Skeletal muscle cell (primary cell): ENCODE results near the gene HERC3.

ENCODE experiments used
- DNase-seq: peaks from one replicate; pipeline ENCODE4 v3.0.0-alpha.2; 2010; ENCODE audit warnings: low read depth
- H3K4me3 ChIP-seq: 2 replicates; pipeline ENCODE4 v1.5.1; 2011; ENCODE audit warnings: low read depth, mild to moderate bottlenecking, control low read depth, low read length, moderate library complexity

HERC3 gene

GRCh38 chr4:88734403-88734949, 142.2 kb downstream of the HERC3 start:
- no peak for DNase-seq

GRCh38 chr4:88735564-88735963, 143.3 kb downstream of the HERC3 start:
- H3K4me3 ChIP-seq, result no peak overlapping the region
- DNase-seq, result no peak

More at GRCh38 chr4:88734403-88734949, 142.2 kb downstream of the HERC3 start:
- no peak overlapping the region for H3K4me3 ChIP-seq

GRCh38 chr4:88736264-88736663, 144.0 kb downstream of the HERC3 start:
- no peak overlapping the region for H3K4me3 ChIP-seq

GRCh38 chr4:88737307-88737941, 145.1 kb downstream of the HERC3 start:
- peak; percentile 66 for DNase-seq
- peak overlapping the region; percentile 12 for H3K4me3 ChIP-seq

More at GRCh38 chr4:88736264-88736663, 144.0 kb downstream of the HERC3 start:
- DNase-seq, result no peak

- no peak overlapping the region for H3K4me3 ChIP-seq
- peak; percentile 44 for DNase-seq
Observed at GRCh38 chr4:88738180-88738579, 145.9 kb downstream of the HERC3 start.

GRCh38 chr4:88742561-88742960, 150.3 kb downstream of the HERC3 start:
- H3K4me3 ChIP-seq, result no peak overlapping the region
- no peak for DNase-seq

- DNase-seq, result peak; percentile 31
- no peak overlapping the region for H3K4me3 ChIP-seq
Observed at GRCh38 chr4:88743696-88744095, 151.4 kb downstream of the HERC3 start.

- H3K4me3 ChIP-seq, result no peak overlapping the region
- DNase-seq, result no peak
Observed at GRCh38 chr4:88744609-88745008, 152.3 kb downstream of the HERC3 start.

GRCh38 chr4:88745175-88745574, 152.9 kb downstream of the HERC3 start:
- H3K4me3 ChIP-seq, result no peak overlapping the region
- DNase-seq, result no peak

GRCh38 chr4:88745581-88746163, 153.4 kb downstream of the HERC3 start:
- no peak for DNase-seq
- H3K4me3 ChIP-seq, result no peak overlapping the region

GRCh38 chr4:88746206-88746605, 153.9 kb downstream of the HERC3 start:
- DNase-seq, result no peak

GRCh38 chr4:88747351-88747750, 155.1 kb downstream of the HERC3 start:
- no peak for DNase-seq
- no peak overlapping the region for H3K4me3 ChIP-seq

More at GRCh38 chr4:88746206-88746605, 153.9 kb downstream of the HERC3 start:
- H3K4me3 ChIP-seq, result no peak overlapping the region

GRCh38 chr4:88750369-88750768, 158.1 kb downstream of the HERC3 start:
- DNase-seq, result no peak
- H3K4me3 ChIP-seq, result no peak overlapping the region

GRCh38 chr4:88751258-88752075, 159.2 kb downstream of the HERC3 start:
- DNase-seq, result no peak
- H3K4me3 ChIP-seq, result no peak overlapping the region

GRCh38 chr4:88752076-88752463, 159.8 kb downstream of the HERC3 start:
- DNase-seq, result no peak
- H3K4me3 ChIP-seq, result no peak overlapping the region

GRCh38 chr4:88752754-88753153, 160.5 kb downstream of the HERC3 start:
- no peak overlapping the region for H3K4me3 ChIP-seq
- no peak for DNase-seq

GRCh38 chr4:88753658-88754571, 161.6 kb downstream of the HERC3 start:
- H3K4me3 ChIP-seq, result no peak overlapping the region
- DNase-seq, result no peak

GRCh38 chr4:88754796-88755195, 162.5 kb downstream of the HERC3 start:
- no peak overlapping the region for H3K4me3 ChIP-seq
- no peak for DNase-seq

GRCh38 chr4:88755454-88755853, 163.2 kb downstream of the HERC3 start:
- no peak for DNase-seq
- no peak overlapping the region for H3K4me3 ChIP-seq
